Thoracic aorta (tissue), 2 donors: ENCODE measurements around the gene GPS1. TPM values are rescaled to one million over a fixed set of nuclear protein-coding genes. Genes with fewer than 3 reads are reported as not detected.

Source experiments
- ATAC-seq: fragments of 150-250 bp; one replicate; pipeline ENCODE4 v1.8.0; 2017; ENCODE audit warnings: low read depth; ENCODE audit not compliant: insufficient number of reproducible peaks, low FRiP score
- DNase-seq: peaks from one replicate; pipeline ENCODE4 v3.0.0-alpha.2; 2020; ENCODE audit warnings: low spot score
- H3K27ac ChIP-seq, 2 donors: fragments of 200-600 bp; sonication (generic); 1 replicate in 1 of 2; 2 replicates in 1 of 2; pipeline ENCODE4 v1.5.1; 2016; ENCODE audit warnings: mild to moderate bottlenecking in 2 of 2, moderate library complexity in 2 of 2
- H3K27me3 ChIP-seq: fragments of 200-600 bp; sonication (generic); replicated peaks from 2 replicates; pipeline ENCODE4 v1.6.0; 2016; ENCODE audit warnings: mild to moderate bottlenecking; ENCODE audit not compliant: insufficient read depth
- H3K36me3 ChIP-seq: fragments of 200-600 bp; sonication (generic); one replicate; pipeline ENCODE4 v1.5.1; 2016
- H3K4me1 ChIP-seq, 2 donors: fragments of 200-600 bp; sonication (generic); 1 replicate in 1 of 2; 2 replicates in 1 of 2; pipeline versions ENCODE4 v1.5.1 to v1.6.0; 2016; ENCODE audit warnings: low read depth in 2 of 2, mild to moderate bottlenecking in 1 of 2; ENCODE audit not compliant: control insufficient read depth in 1 of 2
- H3K4me3 ChIP-seq: fragments of 200-600 bp; sonication (generic); 2 replicates; pipeline ENCODE4 v1.5.1; 2016; ENCODE audit warnings: mild to moderate bottlenecking
- H3K9me3 ChIP-seq: fragments of 200-600 bp; sonication (generic); 2 replicates; pipeline ENCODE4 v1.5.1; 2016
- total RNA-seq, 2 donors: library from RNA; depleted of rRNA; stranded (reverse); fragments of >200 nt; gene quantifications; one replicate each; pipeline versions ENCODE4 v1.1.0 to v1.2.3, GENCODE V29; 2016
- TF ChIP-seq, protein P1 (sequence below): fragments of 200-600 bp; sonication (generic); IDR thresholded peaks from one replicate; pipeline ENCODE4 v1.5.1; 2019; ENCODE audit warnings: antibody characterized with exemption

The GPS1 gene
- total RNA-seq, 2 donors from 2014 or later: 43.2 to 91.9 TPM

DNA sequence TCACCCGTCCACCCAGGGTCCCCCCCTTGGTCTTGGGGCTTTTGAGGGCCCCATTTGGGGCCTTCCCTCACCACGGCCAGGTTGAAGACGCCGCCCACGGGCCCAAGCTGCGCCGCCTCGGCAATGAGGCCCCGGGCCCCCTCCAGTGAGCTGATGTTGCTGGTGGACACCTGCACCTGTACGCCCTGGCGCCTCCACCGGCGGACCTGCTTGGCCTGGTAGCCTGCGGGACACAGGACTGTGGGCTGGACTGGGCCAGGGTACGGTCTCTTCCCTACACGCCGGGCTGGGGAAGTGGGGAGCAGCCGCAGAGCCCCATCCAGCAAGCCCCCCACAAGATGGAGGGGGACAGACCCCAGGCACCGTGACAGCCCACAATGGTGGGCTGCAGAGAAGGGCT, 30.8 kb downstream of the GPS1 start:
- DNase-seq (no peak), ATAC-seq (no peak)
- Histone ChIP-seq H3K4me3 (no peak overlapping the region), H3K36me3 (peaks cover 69% of the 10 kb centered on the region), H3K9me3 (no peaks in the 10 kb centered on the region), H3K27ac (no peak overlapping the region), H3K27me3 (no peaks in the 10 kb centered on the region), H3K4me1 (no peaks in the 10 kb centered on the region)
- TF ChIP-seq, protein P1, sequence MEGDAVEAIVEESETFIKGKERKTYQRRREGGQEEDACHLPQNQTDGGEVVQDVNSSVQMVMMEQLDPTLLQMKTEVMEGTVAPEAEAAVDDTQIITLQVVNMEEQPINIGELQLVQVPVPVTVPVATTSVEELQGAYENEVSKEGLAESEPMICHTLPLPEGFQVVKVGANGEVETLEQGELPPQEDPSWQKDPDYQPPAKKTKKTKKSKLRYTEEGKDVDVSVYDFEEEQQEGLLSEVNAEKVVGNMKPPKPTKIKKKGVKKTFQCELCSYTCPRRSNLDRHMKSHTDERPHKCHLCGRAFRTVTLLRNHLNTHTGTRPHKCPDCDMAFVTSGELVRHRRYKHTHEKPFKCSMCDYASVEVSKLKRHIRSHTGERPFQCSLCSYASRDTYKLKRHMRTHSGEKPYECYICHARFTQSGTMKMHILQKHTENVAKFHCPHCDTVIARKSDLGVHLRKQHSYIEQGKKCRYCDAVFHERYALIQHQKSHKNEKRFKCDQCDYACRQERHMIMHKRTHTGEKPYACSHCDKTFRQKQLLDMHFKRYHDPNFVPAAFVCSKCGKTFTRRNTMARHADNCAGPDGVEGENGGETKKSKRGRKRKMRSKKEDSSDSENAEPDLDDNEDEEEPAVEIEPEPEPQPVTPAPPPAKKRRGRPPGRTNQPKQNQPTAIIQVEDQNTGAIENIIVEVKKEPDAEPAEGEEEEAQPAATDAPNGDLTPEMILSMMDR: no peak

DNA sequence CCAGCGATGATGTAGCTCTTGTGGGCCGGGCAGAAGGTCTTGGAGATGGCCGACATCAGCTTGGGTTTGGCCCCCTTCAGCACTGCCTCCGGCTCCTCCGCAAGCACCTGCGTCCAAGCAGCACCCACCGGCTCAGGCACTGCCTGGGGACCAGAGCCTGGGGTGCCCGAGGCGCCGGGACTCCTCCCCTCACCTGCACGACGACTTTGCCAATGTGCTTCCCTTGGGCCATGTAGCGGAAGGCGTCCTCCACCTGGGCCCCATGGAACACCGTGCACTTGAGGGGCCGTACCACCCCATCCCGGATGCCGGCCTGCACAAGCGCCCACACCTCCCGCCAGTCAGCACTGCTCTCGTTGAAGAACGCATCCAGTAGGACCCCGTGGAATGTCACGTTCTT, 31.3 kb downstream of the GPS1 start:
- Histone ChIP-seq H3K27me3 (no peaks in the 10 kb centered on the region), H3K9me3 (no peaks in the 10 kb centered on the region), H3K27ac (no peak overlapping the region), H3K4me3 (no peak overlapping the region), H3K4me1 (no peaks in the 10 kb centered on the region), H3K36me3 (peaks cover 75% of the 10 kb centered on the region)
- DNase-seq: no peak
- no peak for ATAC-seq
- TF ChIP-seq, protein P1: no peak

DNA sequence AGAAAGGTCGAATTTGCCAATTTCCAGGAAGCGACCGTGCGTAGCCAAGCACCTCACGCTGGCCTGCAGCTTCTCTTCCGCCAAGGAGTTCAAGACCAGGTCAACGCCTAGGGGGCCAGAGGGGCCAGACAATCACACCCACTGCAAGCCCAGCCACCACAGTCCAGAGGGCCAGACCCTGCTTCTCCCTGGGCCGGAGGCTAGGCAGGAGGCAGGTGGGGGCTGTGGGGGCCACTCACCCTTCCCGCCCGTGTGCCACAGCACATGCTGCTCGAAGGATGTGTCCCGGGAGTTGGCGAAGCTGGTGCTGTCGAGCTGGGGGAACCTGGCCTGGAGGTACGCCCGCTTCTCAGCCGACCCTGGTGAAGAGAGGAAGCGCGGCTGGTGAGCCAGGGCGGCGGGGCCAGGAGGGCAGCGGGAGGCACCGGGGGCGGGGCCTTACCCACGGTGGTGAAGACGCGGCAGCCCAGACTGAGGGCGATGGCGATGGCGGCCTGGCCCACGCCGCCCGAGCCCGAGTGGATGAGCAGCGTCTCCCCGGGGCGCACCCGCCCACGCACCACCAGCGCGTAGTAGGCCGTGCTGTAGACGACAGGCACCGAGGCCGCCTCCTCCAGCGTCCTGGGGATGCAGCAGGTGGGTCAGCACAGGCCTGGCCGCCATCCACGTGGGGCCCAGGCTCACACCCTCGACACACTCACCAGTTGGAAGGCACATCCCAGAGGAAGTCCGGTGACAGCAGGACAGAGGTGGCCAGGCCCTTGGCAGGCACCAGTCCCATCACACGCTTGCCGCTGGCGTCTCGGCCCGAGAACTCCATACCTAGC, 32.0 kb downstream of the GPS1 start:
- ATAC-seq: no peak
- TF ChIP-seq, protein P1: no peak

DNA sequence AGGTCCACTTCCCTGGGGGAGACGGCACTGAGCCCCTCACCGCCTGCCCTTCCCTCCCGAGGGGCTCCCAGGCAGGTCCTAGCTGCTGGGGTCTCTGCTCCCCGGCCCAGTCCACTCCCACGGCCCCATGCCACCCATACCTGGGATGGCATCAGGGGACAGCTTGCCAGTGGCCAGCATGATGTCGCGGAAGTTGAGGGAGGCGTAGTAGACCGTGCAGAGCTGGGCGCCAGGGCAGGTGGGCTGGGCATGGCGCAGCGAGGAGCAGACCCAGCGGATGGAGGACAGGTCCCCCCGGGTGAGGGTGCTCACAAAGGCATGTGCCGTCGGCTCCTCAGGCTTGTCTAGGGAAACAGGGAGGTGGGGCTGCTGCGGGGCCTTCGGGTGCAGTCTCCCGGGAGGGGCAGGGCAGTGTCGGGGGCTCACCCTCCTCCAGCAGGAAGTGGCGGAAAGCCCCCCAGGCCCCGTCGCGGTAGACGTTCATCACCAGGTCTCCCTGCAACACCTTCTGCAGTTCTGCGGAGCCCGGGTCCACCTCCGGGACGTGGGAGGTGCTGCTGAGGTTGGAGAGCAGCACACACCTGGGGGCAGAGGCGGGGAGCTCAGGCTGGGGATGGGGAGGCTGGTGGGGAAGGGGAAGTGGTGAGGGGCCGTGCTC, 32.8 kb downstream of the GPS1 start:
- H3K4me1 ChIP-seq: no peaks in the 10 kb centered on the region
- H3K27ac ChIP-seq: no peak overlapping the region
- ATAC-seq: no peak
- H3K9me3 ChIP-seq: no peaks in the 10 kb centered on the region
- TF ChIP-seq, protein P1: no peak
- H3K27me3 ChIP-seq: no peaks in the 10 kb centered on the region
- no peak for DNase-seq
- H3K36me3 ChIP-seq: peaks cover 85% of the 10 kb centered on the region
- H3K4me3 ChIP-seq: no peak overlapping the region

More for the DNA sequence above, 32.0 kb downstream of the GPS1 start:
- no peaks in the 10 kb centered on the region for H3K9me3 ChIP-seq
- H3K27me3 ChIP-seq: no peaks in the 10 kb centered on the region
- no peaks in the 10 kb centered on the region for H3K4me1 ChIP-seq
- no peak overlapping the region for H3K27ac ChIP-seq
- DNase-seq: no peak
- peaks cover 82% of the 10 kb centered on the region for H3K36me3 ChIP-seq
- H3K4me3 ChIP-seq: no peak overlapping the region

DNA sequence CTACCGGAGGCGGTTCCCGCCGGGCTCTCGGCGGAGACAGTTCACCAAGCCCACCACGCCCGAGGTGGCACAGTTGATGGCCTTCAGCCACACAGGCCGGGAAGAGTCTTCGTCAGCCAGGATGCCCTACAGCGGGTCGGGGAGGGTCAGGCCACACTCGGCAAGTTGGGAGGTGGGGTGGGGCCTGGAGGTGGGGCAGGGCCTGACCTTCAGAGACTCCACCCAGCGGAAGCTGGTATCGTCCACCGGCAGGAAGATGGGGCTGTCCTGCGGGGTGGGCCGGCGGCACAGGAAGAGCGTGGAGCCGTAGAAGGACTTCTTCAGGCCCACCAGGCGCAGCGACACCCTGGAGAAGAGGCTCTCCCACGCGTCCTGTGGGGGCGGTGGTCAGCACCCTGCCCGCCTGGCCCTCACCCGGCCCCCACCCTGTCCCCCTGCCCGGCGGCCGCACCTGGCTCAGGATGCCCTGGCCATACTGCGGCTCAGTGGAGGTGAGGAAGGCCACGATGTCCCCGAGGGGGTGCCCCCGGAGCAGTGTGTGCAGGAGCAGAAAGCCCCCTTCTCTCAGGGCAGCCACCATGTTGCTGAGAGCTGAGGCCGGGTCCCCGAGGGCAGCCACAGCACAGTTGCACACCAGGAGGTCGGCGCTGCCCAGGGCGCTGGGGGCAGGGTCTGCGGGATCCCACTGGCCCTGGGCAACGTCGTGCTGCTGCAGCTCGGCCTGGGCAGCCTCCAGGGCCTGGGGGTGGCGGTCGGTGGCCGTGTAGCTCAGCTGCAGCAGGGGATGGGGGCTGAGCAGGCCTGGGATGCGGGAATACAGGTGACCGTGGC, 33.5 kb downstream of the GPS1 start:
- Histone ChIP-seq H3K36me3 (peaks cover 86% of the 10 kb centered on the region), H3K27ac (no peak overlapping the region), H3K4me3 (no peak overlapping the region), H3K9me3 (no peaks in the 10 kb centered on the region), H3K4me1 (no peaks in the 10 kb centered on the region), H3K27me3 (no peaks in the 10 kb centered on the region)
- ATAC-seq: no peak
- TF ChIP-seq, protein P1: no peak
- no peak for DNase-seq
